Esophagus muscularis mucosa (tissue), 4 donors: ENCODE results near the gene USF2.

ENCODE experiments used
- CTCF ChIP-seq, 3 experiments: fragments of 200-600 bp in 2 of 3; fragments of 450-650 bp in 1 of 3; sonication (generic) in 2 of 3; IDR thresholded peaks; one replicate each; pipeline ENCODE4 v1.5.1; 2017 to 2019; ENCODE audit warnings: antibody characterized with exemption in 3 of 3, mild to moderate bottlenecking in 2 of 3, moderate library complexity in 1 of 3
- EP300 ChIP-seq: sonication (generic); formaldehyde crosslinking; IDR thresholded peaks from one replicate; pipeline ENCODE4 v1.6.1; 2017; ENCODE audit warnings: antibody characterized with exemption
- POLR2A ChIP-seq: fragments of 450-650 bp; IDR thresholded peaks from one replicate; pipeline ENCODE4 v1.6.1; 2017; ENCODE audit warnings: antibody characterized with exemption, moderate library complexity, mild to moderate bottlenecking, low read depth
- POLR2AphosphoS5 ChIP-seq, 2 donors: sonication (generic); formaldehyde crosslinking; IDR thresholded peaks; one replicate each; pipeline ENCODE4 v1.6.1; 2017; ENCODE audit warnings: antibody characterized with exemption in 2 of 2

- TF ChIP-seq CTCF (IDR thresholded peaks at IDR 0.05) (no peak), POLR2A (no peak), POLR2AphosphoS5 (IDR thresholded peaks at IDR 0.05) (no peak), EP300 (no peak)
Observed at GRCh38 chr19:35287713-35288112, 19.0 kb downstream of the USF2 start.
